ENCODE results near the gene CHML.
A peak's percentile ranks its signal among the peaks of the same experiment; 100 is the strongest.
"Not testable (repeated sequence)": the region's sequence is repeated elsewhere in the genome, so short reads cannot be mapped to it uniquely, and the experiment has no call there.

CHML gene

GRCh38 chr1:241640149-241640866 lies at the start of gene CHML, which contains the start of gene OPN3:
CHML (minus strand) TSS chr1:241640369; CDS start chr1:241635766, 4,603 bp downstream.
OPN3 (minus strand) TSS chr1:241640369; CDS start chr1:241640254, 115 bp downstream.
- DNase-seq (ENCODE audit: low spot score) = peak; percentile 80

- DNase-seq (ENCODE audit: low spot score) = no peak
Measured at GRCh38 chr1:241688940-241689368, 48.8 kb upstream of the CHML start.

GRCh38 chr1:241684108-241684507 lies 43.9 kb upstream of the CHML start:
- DNase-seq (ENCODE audit: low spot score) = no peak

GRCh38 chr1:241682921-241683320 lies 42.8 kb upstream of the CHML start:
- no peak for DNase-seq (ENCODE audit: low spot score)

- DNase-seq (ENCODE audit: low spot score) = not testable (repeated sequence)
Measured at GRCh38 chr1:241681861-241682448, 41.8 kb upstream of the CHML start.

GRCh38 chr1:241679961-241680360 lies 39.8 kb upstream of the CHML start:
- DNase-seq (ENCODE audit: low spot score) = no peak

- no peak for DNase-seq (ENCODE audit: low spot score)
Measured at GRCh38 chr1:241679404-241679803, 39.2 kb upstream of the CHML start.

- DNase-seq (ENCODE audit: low spot score) = no peak
Measured at GRCh38 chr1:241678536-241678935, 38.4 kb upstream of the CHML start.

GRCh38 chr1:241677201-241677600 lies 37.0 kb upstream of the CHML start:
- no peak for DNase-seq (ENCODE audit: low spot score)

GRCh38 chr1:241675983-241676382 lies 35.8 kb upstream of the CHML start:
- no peak for DNase-seq (ENCODE audit: low spot score)

- no peak for DNase-seq (ENCODE audit: low spot score)
Measured at GRCh38 chr1:241674805-241675384, 34.7 kb upstream of the CHML start.

- no peak for DNase-seq (ENCODE audit: low spot score)
Measured at GRCh38 chr1:241672301-241672700, 32.1 kb upstream of the CHML start.

GRCh38 chr1:241666419-241666818 lies 26.2 kb upstream of the CHML start:
- no peak for DNase-seq (ENCODE audit: low spot score)

- no peak for DNase-seq (ENCODE audit: low spot score)
Measured at GRCh38 chr1:241660424-241660972, 20.3 kb upstream of the CHML start.

- not testable (repeated sequence) for DNase-seq (ENCODE audit: low spot score)
Measured at GRCh38 chr1:241659016-241659415, 18.8 kb upstream of the CHML start.

GRCh38 chr1:241658081-241658793 lies 18.1 kb upstream of the CHML start:
- DNase-seq (ENCODE audit: low spot score) = no peak

- no peak for DNase-seq (ENCODE audit: low spot score)
Measured at GRCh38 chr1:241654641-241655040, 14.5 kb upstream of the CHML start.

- no peak for DNase-seq (ENCODE audit: low spot score)
Measured at GRCh38 chr1:241654019-241654418, 13.8 kb upstream of the CHML start.

- no peak for DNase-seq (ENCODE audit: low spot score)
Measured at GRCh38 chr1:241652012-241652411, 11.8 kb upstream of the CHML start, which contains the start of gene WDR64. WDR64 (plus strand) TSS chr1:241652281; CDS start chr1:241652485, 204 bp downstream.

GRCh38 chr1:241648159-241648558 lies 8.0 kb upstream of the CHML start:
- no peak for DNase-seq (ENCODE audit: low spot score)

GRCh38 chr1:241647658-241648057 lies 7.5 kb upstream of the CHML start:
- no peak for DNase-seq (ENCODE audit: low spot score)

- DNase-seq (ENCODE audit: low spot score) = no peak
Measured at GRCh38 chr1:241646201-241646600, 6.0 kb upstream of the CHML start.

Data from cerebellar cortex (tissue), 1 donor.